Lower leg skin (tissue), 4 donors: ENCODE results near the gene SKI. TPM values are rescaled to one million over a fixed set of nuclear protein-coding genes. Genes with fewer than 3 reads are reported as not detected.

Experiments used
- DNase-seq, 2 donors: peaks; one replicate each; pipeline ENCODE4 v3.0.0-alpha.2; 2019; ENCODE audit warnings: low spot score in 2 of 2
- H3K4me3 ChIP-seq: fragments of 200-600 bp; sonication (generic); 2 replicates; pipeline ENCODE4 v1.5.1; 2017; ENCODE audit warnings: mild to moderate bottlenecking, low read depth; ENCODE audit not compliant: poor library complexity, severe bottlenecking
- POLR2A ChIP-seq, 2 donors: fragments of 450-650 bp; IDR thresholded peaks; one replicate each; pipeline ENCODE4 v1.6.1; 2016 to 2017; ENCODE audit warnings: antibody characterized with exemption in 2 of 2, mild to moderate bottlenecking in 1 of 2, moderate library complexity in 1 of 2
- WGBS, 2 donors: methylation state at CpG; one replicate each; pipeline ENCODE4 v1.1.5; 2018; 5-methylcytosine and 5-hydroxymethylcytosine counted together
- intact Hi-C: fragments of 100-400 bp; cut with DNase I; formaldehyde crosslinking; loops from one replicate; pipeline ENCODE4 v1.15.0; 2023; ENCODE audit warnings: low total_unique reads
- total RNA-seq, 4 donors: library from RNA; depleted of rRNA; stranded (reverse); fragments of >200 nt; gene quantifications; one replicate each; pipeline ENCODE4 v1.1.0, GENCODE V29; 2016
- TF ChIP-seq, protein P1 (sequence below), 3 donors: fragments of 450-650 bp; IDR thresholded peaks; one replicate each; pipeline ENCODE4 v1.5.1; 2016; ENCODE audit warnings: antibody characterized with exemption in 3 of 3, mild to moderate bottlenecking in 3 of 3, moderate library complexity in 2 of 3

Gene SKI
- total RNA-seq, result 10 to 100 TPM; 67.3 to 80.8 (median 75.4) TPM

DNA sequence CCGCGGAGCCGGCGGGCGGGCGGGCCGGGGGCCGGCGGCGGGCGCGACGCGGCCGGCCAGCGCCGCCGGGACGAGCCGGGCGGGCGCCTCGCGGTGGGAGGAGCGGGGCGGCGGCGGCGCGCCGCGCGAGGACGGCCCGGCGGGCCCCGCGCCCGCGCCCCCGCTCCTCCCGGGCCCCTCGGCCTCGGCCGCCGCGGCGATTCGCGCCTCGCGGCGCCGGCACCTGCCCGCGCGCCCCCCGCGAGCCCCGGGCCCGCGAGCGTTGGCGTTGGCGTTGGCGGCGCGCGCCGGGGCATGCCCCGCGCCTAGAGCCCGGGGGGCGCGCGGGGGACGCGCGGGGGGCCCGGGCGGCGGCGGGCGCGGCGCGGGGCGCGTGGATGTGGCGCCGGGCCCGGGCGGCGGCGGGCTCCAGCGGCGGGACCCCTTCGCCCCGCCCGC lies at the start of gene SKI:
SKI (plus strand) TSS at position 163 of the 438 bp plus-strand sequence. CDS start 448 bp downstream, outside the sequence.
- peak within 1 kb of the TSS; percentile 51 for H3K4me3 ChIP-seq
- no peak for DNase-seq
- TF ChIP-seq, protein P1, sequence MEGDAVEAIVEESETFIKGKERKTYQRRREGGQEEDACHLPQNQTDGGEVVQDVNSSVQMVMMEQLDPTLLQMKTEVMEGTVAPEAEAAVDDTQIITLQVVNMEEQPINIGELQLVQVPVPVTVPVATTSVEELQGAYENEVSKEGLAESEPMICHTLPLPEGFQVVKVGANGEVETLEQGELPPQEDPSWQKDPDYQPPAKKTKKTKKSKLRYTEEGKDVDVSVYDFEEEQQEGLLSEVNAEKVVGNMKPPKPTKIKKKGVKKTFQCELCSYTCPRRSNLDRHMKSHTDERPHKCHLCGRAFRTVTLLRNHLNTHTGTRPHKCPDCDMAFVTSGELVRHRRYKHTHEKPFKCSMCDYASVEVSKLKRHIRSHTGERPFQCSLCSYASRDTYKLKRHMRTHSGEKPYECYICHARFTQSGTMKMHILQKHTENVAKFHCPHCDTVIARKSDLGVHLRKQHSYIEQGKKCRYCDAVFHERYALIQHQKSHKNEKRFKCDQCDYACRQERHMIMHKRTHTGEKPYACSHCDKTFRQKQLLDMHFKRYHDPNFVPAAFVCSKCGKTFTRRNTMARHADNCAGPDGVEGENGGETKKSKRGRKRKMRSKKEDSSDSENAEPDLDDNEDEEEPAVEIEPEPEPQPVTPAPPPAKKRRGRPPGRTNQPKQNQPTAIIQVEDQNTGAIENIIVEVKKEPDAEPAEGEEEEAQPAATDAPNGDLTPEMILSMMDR (IDR thresholded peaks at IDR 0.05), result no peak
- TF ChIP-seq POLR2A (IDR thresholded peaks at IDR 0.05), result no peak
- intact Hi-C loops, result no loop called here
- WGBS, 2 donors, result 0% methylated on average over 11 of the region's 100 CpGs; no CpG with 5 or more reads in 1 of the 2 donors

DNA sequence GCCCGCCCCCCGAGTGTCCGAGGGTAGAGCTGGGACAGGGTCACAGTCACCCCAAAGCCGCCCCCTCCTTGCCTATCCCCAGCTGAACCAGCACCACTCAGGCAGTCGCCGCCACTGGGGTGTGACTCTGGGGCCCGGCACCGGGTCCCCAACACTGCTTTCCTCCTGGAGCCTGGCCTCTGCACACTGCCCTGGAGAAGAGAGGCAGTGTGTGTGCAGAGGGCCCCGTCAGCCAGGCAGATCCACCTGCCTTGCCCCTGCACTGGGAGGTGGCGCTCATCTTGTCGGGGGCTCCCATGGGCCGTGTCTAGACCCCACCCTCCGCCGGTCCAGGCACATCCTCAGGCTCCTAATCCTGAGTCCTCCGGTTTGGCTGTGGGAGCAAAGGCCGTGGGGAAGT lies 49.2 kb upstream of the SKI start:
- no peak for DNase-seq
- TF ChIP-seq POLR2A (IDR thresholded peaks at IDR 0.05), result no peak
- TF ChIP-seq, protein P1 (IDR thresholded peaks at IDR 0.05), result no peak
- intact Hi-C loops, result no loop called here
- 85 to 94% methylated on average over 13 to 14 of the region's 16 CpGs for WGBS, 2 donors
- H3K4me3 ChIP-seq, result no peak overlapping the region

DNA sequence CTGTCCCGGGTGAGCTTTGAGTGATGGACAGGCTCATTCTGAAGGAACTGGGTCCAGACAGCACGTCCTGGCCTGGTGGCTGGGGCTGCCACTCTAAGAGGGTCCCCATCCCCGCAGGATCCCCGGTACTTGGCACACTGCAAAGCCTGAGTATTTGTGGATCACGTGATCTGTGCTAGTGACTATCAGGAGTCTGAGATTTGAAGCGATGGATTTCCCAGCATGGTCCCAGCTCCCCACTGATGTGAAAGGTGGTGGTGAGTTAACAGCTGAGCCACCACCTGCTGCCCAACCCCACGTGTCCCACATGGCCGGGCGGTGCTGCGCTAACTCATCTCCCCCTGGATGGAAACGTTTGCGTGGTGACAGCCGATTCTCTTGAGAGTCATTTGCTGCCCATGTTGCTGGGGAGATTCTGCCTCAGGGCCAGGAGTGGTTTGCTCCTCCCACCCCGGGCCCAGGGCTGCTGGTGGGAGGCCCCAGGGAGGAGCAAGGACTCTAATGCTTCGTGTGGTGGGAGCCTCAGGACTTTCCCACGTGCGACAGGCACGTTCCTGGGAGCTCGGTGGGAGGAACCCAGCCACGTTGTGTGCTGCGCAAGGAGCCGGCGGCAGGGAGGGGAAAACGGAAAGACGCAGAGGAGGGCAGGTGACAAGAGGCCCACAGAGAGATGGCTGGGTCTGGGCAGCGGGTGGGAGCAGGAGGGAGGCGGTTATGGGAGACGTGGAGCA lies 48.7 kb upstream of the SKI start:
- 59 to 63% methylated on average over 22 to 28 of the region's 28 CpGs for WGBS, 2 donors
- TF ChIP-seq, protein P1 (IDR thresholded peaks at IDR 0.05), result no peak
- no peak for TF ChIP-seq POLR2A (IDR thresholded peaks at IDR 0.05)
- intact Hi-C loops, result no loop called here
- no peak overlapping the region for H3K4me3 ChIP-seq
- no peak for DNase-seq

DNA sequence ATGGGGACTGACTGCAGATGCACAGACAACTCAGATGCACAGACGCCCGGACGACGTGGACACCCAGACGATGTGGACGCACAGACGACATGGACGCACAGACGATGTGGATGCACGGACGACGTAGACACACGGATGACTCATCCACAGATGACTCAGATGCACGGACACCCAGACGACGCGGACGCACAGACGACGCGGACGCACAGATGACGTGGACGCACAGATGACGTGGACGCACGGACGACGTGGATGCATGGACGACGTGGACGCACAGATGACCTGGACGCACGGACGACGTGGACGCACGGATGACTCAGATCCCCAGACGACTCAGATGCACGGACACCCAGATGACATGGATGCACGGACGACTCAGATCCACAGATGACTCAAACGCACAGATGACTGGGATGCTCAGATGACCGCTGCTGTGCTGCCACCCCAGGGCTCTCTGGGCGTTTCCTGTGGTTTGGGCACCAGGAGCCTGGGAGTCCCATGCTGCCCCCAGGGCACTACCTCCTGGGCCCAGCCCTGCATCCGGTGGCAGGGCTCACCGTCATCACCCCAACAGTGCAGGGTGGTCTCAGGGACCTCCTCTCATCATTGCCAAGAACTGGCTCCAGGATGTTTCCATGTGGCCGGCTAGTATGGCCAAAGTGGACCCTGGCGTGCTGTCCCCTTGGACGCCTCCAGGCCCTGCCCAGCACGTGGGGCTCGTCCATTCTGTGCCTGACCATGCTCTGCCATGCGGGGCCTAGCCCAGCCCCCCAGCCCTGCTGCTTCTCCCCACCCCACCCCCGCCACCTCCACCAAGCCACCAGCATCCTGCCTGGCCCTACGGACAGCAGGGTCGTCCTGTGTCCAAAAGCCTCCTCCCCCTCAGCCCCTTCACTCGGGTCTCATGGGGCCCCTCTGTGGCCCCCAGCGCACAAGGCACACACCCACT lies 47.5 kb upstream of the SKI start:
- H3K4me3 ChIP-seq, result no peak overlapping the region
- intact Hi-C loops, result no loop called here
- no peak for DNase-seq
- WGBS, 2 donors, result 87 to 88% methylated on average over 53 to 55 of the region's 58 CpGs
- TF ChIP-seq, protein P1 (IDR thresholded peaks at IDR 0.05), result no peak
- TF ChIP-seq POLR2A (IDR thresholded peaks at IDR 0.05), result no peak

DNA sequence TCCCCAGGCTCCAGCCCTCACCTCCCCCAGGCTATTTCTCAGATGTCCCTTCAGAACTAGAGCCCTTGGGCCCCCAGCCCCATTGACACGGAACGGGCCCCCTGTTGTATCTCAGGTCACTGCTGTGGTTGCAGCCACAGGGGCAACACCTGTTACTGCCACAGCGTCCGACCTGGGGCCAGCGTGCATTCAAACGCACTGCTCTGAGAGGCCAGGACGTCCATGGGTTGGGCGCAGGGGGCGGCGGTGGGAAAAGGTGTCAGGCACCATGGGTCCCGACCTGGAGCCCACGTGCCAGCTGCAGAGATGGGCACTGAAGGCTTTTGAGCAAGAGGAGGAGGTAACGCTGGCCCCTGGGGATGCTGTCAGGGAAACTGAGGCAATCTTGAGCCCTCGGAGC lies 46.8 kb upstream of the SKI start:
- TF ChIP-seq, protein P1 (IDR thresholded peaks at IDR 0.05), result no peak
- no peak for TF ChIP-seq POLR2A (IDR thresholded peaks at IDR 0.05)
- intact Hi-C loops, result no loop called here
- DNase-seq, result no peak
- WGBS, 2 donors, result 91 to 93% methylated on average over 11 to 14 of the region's 14 CpGs
- H3K4me3 ChIP-seq, result no peak overlapping the region
